Ecto neural progenitor cell (in vitro differentiated cells): ENCODE results near the gene ARHGAP45.
"Not testable (repeated sequence)": the region's sequence is repeated elsewhere in the genome, so short reads cannot be mapped to it uniquely, and the experiment has no call there.

Source experiments
- DNase-seq: peaks from one replicate; pipeline ENCODE4 v3.0.0-alpha.2; 2018; ENCODE audit warnings: low spot score

Gene ARHGAP45

DNA sequence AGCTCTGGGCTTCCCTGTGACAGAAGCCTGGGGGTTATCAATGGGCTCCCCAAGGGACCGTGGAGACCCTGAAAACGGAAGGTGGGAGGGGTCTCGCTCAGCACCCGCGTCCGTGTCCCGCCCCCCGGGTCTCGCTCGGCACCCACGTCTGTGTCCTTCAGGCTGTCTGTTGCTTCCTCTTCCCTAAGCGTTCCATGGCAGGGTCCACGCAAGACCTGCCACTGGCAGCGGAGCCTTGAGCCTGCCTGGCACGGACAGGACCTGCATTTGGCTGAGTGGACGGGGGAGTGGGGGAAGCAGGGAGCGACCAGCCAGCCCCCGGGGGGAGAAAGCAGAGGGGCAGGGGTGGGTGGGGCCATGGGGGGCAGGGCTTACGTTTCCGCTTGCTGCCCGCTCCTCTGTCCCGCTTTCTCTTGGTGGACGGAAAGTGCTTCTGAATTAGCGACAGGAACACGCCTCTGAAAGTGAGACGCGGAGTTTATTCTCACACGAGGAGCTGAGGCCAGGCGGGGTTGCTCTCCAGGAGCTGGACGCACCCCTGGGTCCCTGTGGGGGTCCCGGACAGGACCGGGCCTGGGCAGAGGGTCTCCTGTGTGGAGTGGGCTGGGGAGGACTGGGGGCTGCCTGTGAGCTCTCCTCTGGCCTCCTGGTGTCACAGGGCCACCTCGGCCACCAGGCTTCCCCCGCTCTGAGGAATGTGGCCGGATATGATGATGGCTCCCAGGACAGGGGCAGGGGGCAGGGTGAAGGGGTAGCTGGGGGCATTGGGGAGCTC lies 48.9 kb downstream of the ARHGAP45 start:
- DNase-seq, result no peak

DNA sequence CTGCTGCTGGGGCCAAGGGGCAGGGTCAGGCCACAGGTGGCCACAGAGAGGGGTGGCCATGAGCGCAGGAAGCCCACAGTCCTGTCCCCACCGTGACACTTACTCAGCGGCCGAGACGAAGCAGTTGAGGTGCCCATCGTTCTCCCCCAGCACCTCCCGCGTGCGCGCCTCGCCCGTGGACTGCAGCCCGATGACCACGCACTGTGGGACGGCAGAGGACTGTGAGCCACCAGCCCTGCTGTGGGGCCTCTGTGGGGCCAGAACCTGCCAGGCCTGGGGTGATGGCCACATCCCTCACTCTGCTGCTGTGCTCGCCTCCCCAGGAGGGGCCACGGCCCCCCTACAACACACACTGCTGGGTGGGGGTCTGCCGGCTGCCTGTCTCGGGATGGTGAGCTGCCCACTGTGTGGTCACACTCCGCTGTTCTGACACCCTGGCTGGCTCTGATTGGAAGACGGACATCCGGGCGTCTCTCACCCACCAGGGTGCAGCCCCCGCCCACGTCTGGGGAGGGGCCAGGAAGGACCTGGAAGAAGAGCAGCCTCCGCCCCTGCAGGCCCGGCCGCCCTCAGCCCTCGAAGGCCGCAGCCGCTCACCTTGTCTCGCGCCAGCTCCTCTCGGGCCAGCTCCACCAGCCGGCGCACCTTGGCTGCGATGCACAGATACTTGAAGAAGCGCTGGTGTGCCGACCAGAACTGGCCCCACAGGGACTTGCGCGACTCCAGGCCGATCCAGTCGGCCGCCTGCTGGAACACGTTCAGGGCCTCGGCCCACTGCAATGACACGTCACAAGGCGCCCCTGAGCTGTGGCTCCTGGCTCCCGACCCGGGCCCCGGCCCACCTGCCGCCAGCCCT lies 50.0 kb downstream of the ARHGAP45 start:
- no peak for DNase-seq

GRCh38 chr19:1117654-1118053 lies 50.7 kb downstream of the ARHGAP45 start:
- DNase-seq, result no peak

GRCh38 chr19:1118999-1119398 lies 52.0 kb downstream of the ARHGAP45 start:
- no peak for DNase-seq

DNA sequence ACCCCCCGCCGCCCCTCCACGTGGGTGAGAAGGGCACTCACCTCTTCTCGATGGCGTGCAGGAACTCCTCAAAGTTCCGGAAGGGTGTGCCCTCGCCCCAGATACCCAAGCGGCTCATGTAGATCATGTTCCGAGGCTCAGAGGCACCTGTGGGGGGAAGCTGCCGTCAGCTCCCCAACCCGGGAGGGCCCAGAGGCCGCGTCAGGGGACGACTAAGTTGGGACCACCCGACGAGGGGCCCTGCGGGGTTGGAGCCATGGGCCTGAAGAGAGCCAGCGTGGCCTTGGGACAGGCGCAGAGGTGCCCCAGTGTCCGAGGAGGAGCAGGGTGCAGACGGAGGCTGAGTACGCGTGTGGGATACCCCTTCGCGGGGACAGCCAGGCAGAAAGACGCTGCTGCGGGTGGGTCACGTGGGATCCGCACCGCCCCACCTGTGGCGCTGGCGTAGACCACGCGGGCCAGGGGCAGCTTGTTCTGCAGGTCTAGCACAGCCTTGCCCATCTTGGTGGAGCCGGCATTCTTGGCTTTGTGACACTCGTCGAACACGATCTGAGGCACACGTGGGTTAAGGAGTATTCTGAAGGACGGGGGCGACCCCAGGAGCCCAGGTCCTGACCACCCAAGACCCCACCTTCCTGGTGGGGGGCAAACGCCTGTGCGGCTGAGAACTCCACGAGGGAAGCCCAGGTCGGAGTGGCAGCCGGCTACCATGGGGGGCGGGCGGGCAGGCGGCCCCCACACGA lies 52.7 kb downstream of the ARHGAP45 start:
- no peak for DNase-seq

DNA sequence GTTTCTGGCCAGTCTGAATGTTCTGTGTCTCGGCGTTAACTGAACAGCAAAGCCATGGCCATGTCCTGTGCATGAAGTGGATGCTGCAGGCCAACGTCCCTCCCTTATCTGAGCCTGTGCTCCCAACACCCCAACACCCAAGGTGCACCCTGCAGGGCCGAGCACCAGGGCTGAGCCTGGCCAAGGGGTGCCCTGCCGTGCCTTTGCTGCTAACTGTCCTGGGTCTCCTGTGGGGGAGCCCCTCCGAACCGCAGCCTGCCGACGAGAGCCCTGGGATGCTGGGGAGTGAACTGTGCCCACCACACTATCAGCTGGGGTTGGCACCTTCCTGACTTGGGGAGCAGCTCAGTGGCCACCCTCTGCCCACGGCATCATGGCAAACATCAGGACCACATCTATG lies 54.4 kb downstream of the ARHGAP45 start:
- no peak for DNase-seq

GRCh38 chr19:1122021-1122971 lies 55.3 kb downstream of the ARHGAP45 start:
- DNase-seq, result no peak

- peak; percentile 90 for DNase-seq
These were observed 56.0 kb downstream of the ARHGAP45 start for GRCh38 chr19:1122972-1123363.

- no peak for DNase-seq
These were observed 56.4 kb downstream of the ARHGAP45 start for GRCh38 chr19:1123381-1123780.

DNA sequence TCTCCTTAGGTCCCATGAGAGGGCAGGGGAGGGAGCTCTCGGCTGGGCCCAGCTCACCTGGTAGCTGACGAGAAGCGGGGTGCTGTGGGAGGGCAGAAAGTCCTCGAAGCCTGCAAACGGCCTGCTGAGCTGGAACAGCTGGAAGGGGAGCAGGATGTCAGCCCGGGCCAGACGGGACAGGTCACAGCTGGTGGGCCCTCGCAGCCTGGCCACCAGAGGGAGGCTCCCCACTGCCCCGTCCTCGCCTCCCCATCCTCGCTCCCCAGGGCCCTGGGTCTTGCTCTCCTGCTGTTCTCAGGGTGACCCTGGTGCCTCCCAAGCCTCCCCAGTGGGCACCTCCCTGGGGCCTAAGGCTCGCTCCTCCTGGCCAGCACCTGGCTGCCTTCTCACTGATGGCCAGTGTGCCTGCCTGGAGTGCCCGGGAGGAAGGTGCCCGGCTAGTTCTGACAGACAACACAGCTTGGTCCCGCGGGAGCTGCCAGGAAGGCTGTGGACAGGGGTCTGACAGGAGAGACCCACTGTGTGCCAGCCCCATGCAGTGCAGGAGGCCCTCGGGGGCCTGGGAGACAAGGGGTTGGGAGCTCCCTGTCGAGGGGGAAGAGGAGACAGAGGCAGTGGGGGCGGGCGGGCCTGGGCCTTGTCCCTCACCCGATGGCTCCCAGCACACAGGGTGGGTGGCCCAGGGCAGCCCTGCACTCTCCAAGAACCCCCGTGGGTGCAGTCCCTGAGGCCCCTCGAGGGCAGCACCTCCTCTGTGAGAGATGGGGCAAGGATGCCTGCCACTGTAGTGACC lies 57.1 kb downstream of the ARHGAP45 start:
- no peak for DNase-seq

- DNase-seq, result no peak
These were observed 58.9 kb downstream of the ARHGAP45 start for GRCh38 chr19:1125601-1126467.

DNA sequence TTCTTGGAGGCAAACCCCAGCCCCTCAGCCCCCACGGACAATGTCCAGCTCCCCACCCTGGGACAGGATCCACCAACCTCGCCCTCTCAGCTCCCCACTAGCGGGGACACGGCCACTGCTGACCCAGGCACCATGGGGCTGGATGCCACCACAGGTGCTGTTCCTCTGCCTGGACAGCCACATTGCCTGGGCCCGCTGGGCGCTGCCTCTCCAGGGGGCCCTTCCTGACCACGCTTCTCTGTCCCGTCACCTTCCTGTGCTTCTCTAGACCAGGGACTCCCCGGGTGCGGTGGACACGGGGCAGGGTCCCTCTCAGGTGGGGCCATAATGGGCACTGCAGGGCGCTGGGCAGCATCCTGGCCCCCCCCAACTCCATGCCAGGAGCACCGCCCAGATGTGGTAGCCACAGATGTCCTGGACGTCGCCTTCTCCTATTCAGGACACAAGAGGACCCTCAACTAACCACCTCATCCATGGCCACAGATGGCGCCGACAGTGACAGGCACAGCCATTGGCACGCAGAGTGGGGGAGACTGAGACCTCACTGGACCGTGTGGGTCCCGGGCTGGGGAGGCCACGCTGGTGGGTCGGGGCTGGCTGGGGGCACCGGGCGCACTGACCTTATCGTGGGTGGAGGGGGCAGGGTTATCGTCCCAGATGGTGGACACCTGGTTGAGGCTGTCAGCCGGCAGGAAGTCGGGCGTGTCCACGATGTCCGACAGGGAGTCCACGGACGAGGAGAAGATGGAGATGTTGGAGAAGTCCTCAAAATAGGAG lies 60.2 kb downstream of the ARHGAP45 start:
- DNase-seq, result no peak

- DNase-seq, result no peak
These were observed 61.1 kb downstream of the ARHGAP45 start for GRCh38 chr19:1128106-1128505.

- not testable (repeated sequence) for DNase-seq
These were observed 62.1 kb downstream of the ARHGAP45 start for GRCh38 chr19:1129084-1129483.

DNA sequence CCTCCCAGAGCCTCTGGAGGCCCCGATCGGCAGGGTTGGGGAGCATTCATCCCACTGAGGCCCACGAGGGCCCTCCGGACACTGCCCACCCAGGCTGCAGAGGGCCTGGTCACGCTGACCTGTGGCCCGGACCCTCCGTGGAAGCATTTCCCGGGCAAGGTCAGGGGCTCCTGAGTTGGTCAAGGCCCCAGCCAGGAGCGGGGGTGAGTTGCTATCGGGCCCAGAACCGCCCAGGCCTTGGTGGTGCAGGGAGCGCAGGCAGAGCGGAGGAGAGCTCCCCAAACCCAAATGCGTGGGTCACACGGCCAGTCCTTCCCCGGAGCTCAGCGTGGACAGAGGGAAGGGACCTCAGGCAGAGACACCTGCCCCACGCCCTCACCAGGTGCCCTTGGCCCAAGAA lies 62.6 kb downstream of the ARHGAP45 start:
- no peak for DNase-seq

DNA sequence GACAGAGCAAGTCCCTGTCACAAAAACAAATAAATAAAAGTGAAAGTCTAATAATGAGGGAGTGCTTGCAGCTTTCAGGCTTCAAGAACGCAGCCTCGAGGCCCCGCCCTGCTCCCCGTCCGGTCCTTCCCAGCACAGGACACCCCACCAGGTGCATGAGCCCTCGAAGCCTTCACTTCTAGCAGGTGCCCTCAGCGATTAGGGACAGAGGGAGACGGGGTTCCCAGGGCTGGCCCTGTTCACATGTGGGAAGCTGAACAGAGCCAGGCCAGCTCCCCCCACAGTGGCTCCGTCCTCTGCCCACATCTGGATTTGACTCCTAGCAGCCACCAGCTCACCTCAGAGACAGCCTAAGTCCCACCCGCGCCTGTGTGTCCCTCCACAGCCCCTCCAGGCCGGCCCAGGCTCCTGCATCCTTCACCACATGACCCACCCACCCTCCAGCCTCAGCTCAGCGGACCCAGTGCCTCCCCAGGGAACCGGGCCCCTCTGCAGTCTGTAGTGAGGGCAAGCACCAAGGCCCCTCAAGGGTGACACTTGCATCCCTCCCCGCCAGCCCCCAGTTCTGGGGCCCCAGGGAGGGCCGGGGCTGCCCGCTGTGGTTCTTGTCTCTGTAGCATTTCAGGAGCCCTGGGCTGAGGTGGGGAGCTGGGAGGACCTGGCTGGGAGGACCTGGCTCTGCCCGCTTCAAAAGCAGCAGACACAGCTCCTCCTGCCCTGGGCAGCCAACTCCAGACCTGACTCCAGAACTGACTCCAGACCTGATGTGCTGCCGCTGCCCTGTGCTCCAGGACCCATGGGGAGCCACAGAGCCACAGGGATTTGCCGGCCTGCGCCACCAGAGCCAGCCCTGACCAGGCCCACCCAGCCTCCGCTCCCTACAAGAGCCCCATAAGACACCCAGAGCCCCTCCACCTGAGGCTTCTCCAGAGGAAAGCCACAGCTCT lies 64.1 kb downstream of the ARHGAP45 start:
- DNase-seq, result no peak

- peak; percentile 73 for DNase-seq
These were observed 65.0 kb downstream of the ARHGAP45 start for GRCh38 chr19:1131718-1132551.
